BJ (cell line): Measurements from ENCODE around the gene NFATC3. TPM values are rescaled to one million over a fixed set of nuclear protein-coding genes. Genes with fewer than 3 reads are reported as not detected.
"Not testable (repeated sequence)": the region's sequence is repeated elsewhere in the genome, so short reads cannot be mapped to it uniquely, and the experiment has no call there.

Source experiments
- CTCF ChIA-PET: fragments of 350-600 bp; formaldehyde crosslinking; extraction: SDS; loops from one replicate; lab custom pipeline; 2021; ENCODE audit warnings: antibody characterized with exemption, inconsistent platforms; lab: Yijun Ruan, JAX
- POLR2A ChIA-PET: fragments of 300-600 bp; sonication (Branson Sonifier 250); formaldehyde crosslinking; extraction: SDS; loops from one replicate; lab custom pipeline; 2021; ENCODE audit warnings: antibody characterized with exemption; lab: Charles Lee
- DNase-seq: peaks from one replicate; pipeline ENCODE4 v3.0.0-alpha.2; 2011; ENCODE audit warnings: low read depth
- H3K27me3 ChIP-seq: 2 replicates; pipeline ENCODE4 v1.6.0; 2011; ENCODE audit warnings: low read length; ENCODE audit not compliant: control insufficient read depth, insufficient read depth
- H3K36me3 ChIP-seq: 2 replicates; pipeline ENCODE4 v1.5.1; 2011; ENCODE audit warnings: low read length; ENCODE audit not compliant: control insufficient read depth, insufficient read depth
- H3K4me3 ChIP-seq: 2 replicates; pipeline ENCODE4 v1.5.1; 2011; ENCODE audit warnings: low read depth, mild to moderate bottlenecking, control low read depth, low read length
- polyA plus RNA-seq: library from polyadenylated mRNA; depleted of rRNA; stranded (reverse); fragments of >200 nt; gene quantifications from 2 replicates; pipeline ENCODE4 v1.2.3, GENCODE V29; 2011
- TF ChIP-seq, protein P1 (sequence below): IDR thresholded peaks from 2 replicates; pipeline ENCODE4 v1.5.1; 2011; ENCODE audit warnings: low read depth, mild to moderate bottlenecking, control low read depth, inconsistent platforms, low read length, moderate library complexity; ENCODE audit not compliant: insufficient read depth

NFATC3 gene
- polyA plus RNA-seq, 1 experiment: 10.5 TPM

GRCh38 chr16:68088130-68088972 is 3.2 kb downstream of the NFATC3 start:
- H3K36me3 ChIP-seq: no peaks in the 10 kb centered on the region
- no peak overlapping the region for H3K4me3 ChIP-seq
- DNase-seq: no peak
- CTCF ChIA-PET: interaction anchor here (2.2 kb wide), 1 partner anchor 23 kb away, joined by 8 read pairs; no protein-coding TSS in a partner anchor
- no peaks in the 10 kb centered on the region for H3K27me3 ChIP-seq
- TF ChIP-seq, protein P1, sequence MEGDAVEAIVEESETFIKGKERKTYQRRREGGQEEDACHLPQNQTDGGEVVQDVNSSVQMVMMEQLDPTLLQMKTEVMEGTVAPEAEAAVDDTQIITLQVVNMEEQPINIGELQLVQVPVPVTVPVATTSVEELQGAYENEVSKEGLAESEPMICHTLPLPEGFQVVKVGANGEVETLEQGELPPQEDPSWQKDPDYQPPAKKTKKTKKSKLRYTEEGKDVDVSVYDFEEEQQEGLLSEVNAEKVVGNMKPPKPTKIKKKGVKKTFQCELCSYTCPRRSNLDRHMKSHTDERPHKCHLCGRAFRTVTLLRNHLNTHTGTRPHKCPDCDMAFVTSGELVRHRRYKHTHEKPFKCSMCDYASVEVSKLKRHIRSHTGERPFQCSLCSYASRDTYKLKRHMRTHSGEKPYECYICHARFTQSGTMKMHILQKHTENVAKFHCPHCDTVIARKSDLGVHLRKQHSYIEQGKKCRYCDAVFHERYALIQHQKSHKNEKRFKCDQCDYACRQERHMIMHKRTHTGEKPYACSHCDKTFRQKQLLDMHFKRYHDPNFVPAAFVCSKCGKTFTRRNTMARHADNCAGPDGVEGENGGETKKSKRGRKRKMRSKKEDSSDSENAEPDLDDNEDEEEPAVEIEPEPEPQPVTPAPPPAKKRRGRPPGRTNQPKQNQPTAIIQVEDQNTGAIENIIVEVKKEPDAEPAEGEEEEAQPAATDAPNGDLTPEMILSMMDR: no peak
- POLR2A ChIA-PET: no interaction called here

- TF ChIP-seq, protein P1: no peak
- CTCF ChIA-PET: no interaction called here
- no peak for DNase-seq
- Histone ChIP-seq H3K27me3 (no peaks in the 10 kb centered on the region), H3K36me3 (no peaks in the 10 kb centered on the region), H3K4me3 (no peak overlapping the region)
- POLR2A ChIA-PET: no interaction called here
Measured at GRCh38 chr16:68089067-68089466, 3.9 kb downstream of the NFATC3 start.

- ChIA-PET CTCF (no interaction called here), POLR2A (no interaction called here)
- TF ChIP-seq, protein P1: no peak
- Histone ChIP-seq H3K4me3 (no peak overlapping the region), H3K36me3 (no peaks in the 10 kb centered on the region), H3K27me3 (no peaks in the 10 kb centered on the region)
- DNase-seq: no peak
Measured at GRCh38 chr16:68090130-68090529, 5.0 kb downstream of the NFATC3 start.

GRCh38 chr16:68090533-68090932 is 5.4 kb downstream of the NFATC3 start:
- TF ChIP-seq, protein P1: no peak
- H3K27me3 ChIP-seq: no peaks in the 10 kb centered on the region
- no peak for DNase-seq
- H3K4me3 ChIP-seq: no peak overlapping the region
- CTCF ChIA-PET: no interaction called here
- POLR2A ChIA-PET: no interaction called here
- H3K36me3 ChIP-seq: no peaks in the 10 kb centered on the region

- DNase-seq: peak; percentile 31
- Histone ChIP-seq H3K27me3 (no peaks in the 10 kb centered on the region), H3K4me3 (no peak overlapping the region), H3K36me3 (no peaks in the 10 kb centered on the region)
- CTCF ChIA-PET: interaction anchor here (1.2 to 6.6 kb wide), 3 partner anchors 10 to 137 kb away, joined by 3 to 61 read pairs (median 3); no protein-coding TSS in a partner anchor
- POLR2A ChIA-PET: no interaction called here
- TF ChIP-seq, protein P1: no peak
Measured at GRCh38 chr16:68091380-68092261, 6.5 kb downstream of the NFATC3 start.

- H3K36me3 ChIP-seq, POLR2A ChIA-PET, H3K4me3 ChIP-seq, H3K27me3 ChIP-seq, DNase-seq: not testable (repeated sequence)
- CTCF ChIA-PET: interaction anchor here (1.6 to 6.6 kb wide), 3 partner anchors 8 to 136 kb away, joined by 3 to 61 read pairs (median 16); partner anchors contain the start of gene NFATC3
Measured at GRCh38 chr16:68092275-68092674, 7.1 kb downstream of the NFATC3 start.
